DND-41 (cell line): ENCODE results near the gene CCDC148.

Experiments
- ATAC-seq: fragments of 200-7000 bp; cut with Tn5 transposase; 3 replicates; pipeline ENCODE4 v1.9.1; 2021; ENCODE audit warnings: low read depth; ENCODE audit not compliant: insufficient read depth
- DNase-seq: peaks from one replicate; pipeline ENCODE4 v3.0.0-alpha.2; 2020
- H2AFZ ChIP-seq: 2 replicates; pipeline ENCODE4 v1.6.0; 2012; ENCODE audit warnings: low read depth, low read length
- H3K27ac ChIP-seq: 2 replicates; pipeline ENCODE4 v1.5.1; 2012; ENCODE audit warnings: low read length, inconsistent platforms
- H3K27me3 ChIP-seq: fragments of 200-600 bp; sonication (generic); 2 replicates; pipeline ENCODE4 v1.6.0; 2012; ENCODE audit warnings: low read length, mild to moderate bottlenecking, inconsistent platforms; ENCODE audit not compliant: insufficient read depth, poor library complexity
- H3K36me3 ChIP-seq: 2 replicates; pipeline ENCODE4 v1.5.1; 2012; ENCODE audit warnings: low read length, inconsistent platforms; ENCODE audit not compliant: insufficient read depth
- H3K4me1 ChIP-seq: 2 replicates; pipeline ENCODE4 v1.5.1; 2012; ENCODE audit warnings: mild to moderate bottlenecking, low read length; ENCODE audit not compliant: insufficient read depth
- H3K4me2 ChIP-seq: 2 replicates; pipeline ENCODE4 v1.6.0; 2012; ENCODE audit warnings: mild to moderate bottlenecking, moderate library complexity, low read length, inconsistent platforms; ENCODE audit not compliant: insufficient read depth
- H3K4me3 ChIP-seq, 2 experiments: fragments of 200-600 bp in 1 of 2; shearing (Covaris generic) in 1 of 2; 2 replicates each; pipeline ENCODE4 v1.5.1; 2012 to 2016; ENCODE audit warnings: inconsistent platforms in 2 of 2, low read length in 2 of 2, mild to moderate bottlenecking in 2 of 2, low read depth in 1 of 2, moderate library complexity in 1 of 2
- H3K79me2 ChIP-seq: 2 replicates; pipeline ENCODE4 v1.6.0; 2012; ENCODE audit warnings: low read length, inconsistent platforms; ENCODE audit not compliant: insufficient read depth
- H3K9ac ChIP-seq: 2 replicates; pipeline ENCODE4 v1.6.0; 2012; ENCODE audit warnings: low read depth, mild to moderate bottlenecking, inconsistent platforms, low read length, moderate library complexity
- H3K9me3 ChIP-seq: 2 replicates; pipeline ENCODE4 v1.5.1; 2012; ENCODE audit warnings: low read length, moderate library complexity, mild to moderate bottlenecking, inconsistent platforms; ENCODE audit not compliant: insufficient read depth, severe bottlenecking
- H4K20me1 ChIP-seq: 2 replicates; pipeline ENCODE4 v1.6.0; 2012; ENCODE audit warnings: low read length; ENCODE audit not compliant: insufficient read depth
- CTCF ChIP-seq: IDR thresholded peaks from 2 replicates; pipeline ENCODE4 v1.5.1; 2012; ENCODE audit warnings: borderline replicate concordance, low read length, moderate library complexity, mild to moderate bottlenecking; ENCODE audit not compliant: poor library complexity, severe bottlenecking; ENCODE audit errors: extremely low read depth
- EZH2 ChIP-seq: IDR thresholded peaks from 3 replicates; pipeline ENCODE4 v1.6.1; 2012; ENCODE audit warnings: borderline replicate concordance, low read depth, mild to moderate bottlenecking, moderate library complexity, low read length, inconsistent platforms; ENCODE audit not compliant: severe bottlenecking

Gene CCDC148

DNA sequence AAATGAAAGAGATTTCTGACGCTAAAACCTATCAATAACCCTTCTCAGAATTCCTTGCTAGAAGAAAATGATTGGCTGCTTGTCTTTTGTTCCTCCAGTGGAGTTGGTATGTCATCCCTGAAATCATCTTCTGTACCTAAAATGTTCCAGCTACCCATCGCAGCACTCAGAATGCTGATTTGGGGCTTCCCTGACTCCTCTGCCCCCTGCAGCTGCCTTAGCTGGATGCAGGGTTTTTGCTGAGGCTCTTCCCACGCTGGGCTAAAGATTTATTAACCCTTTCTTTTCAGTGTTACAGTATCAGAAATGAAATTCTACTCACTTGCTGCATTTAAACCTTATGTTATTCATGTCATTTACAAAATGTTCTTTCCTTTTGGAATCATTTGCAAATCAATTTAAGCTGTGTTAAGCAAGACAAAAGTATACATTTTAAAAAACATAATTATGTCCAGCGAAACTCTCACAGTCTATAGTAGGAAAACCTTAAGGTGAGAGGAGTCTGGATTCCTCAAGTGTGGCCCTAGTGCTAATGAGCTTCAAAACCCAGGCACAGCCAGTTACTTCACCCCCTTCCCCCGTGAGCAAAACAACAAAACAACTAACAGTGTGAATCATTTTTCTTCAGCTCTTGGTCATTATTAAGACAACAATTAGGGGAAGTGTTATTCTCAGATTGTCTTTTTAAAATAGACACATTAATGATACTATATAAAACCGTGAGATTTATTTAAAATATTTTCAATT, 33.0 kb upstream of the CCDC148 start:
- no peaks in the 10 kb centered on the region for H3K4me1 ChIP-seq
- peaks cover 30% of the 10 kb centered on the region for H3K79me2 ChIP-seq
- H4K20me1 ChIP-seq = peaks cover 21% of the 10 kb centered on the region; the same call in 1 of the 2 replicates
- H3K4me2 ChIP-seq = no peak overlapping the region
- no peak overlapping the region for H3K9ac ChIP-seq
- H3K36me3 ChIP-seq = no peaks in the 10 kb centered on the region
- H3K27ac ChIP-seq = no peak overlapping the region
- H3K9me3 ChIP-seq = no peaks in the 10 kb centered on the region
- ATAC-seq (no peak), DNase-seq (no peak)
- no peak overlapping the region for H2AFZ ChIP-seq
- H3K4me3 ChIP-seq = no peak overlapping the region
- H3K27me3 ChIP-seq = no peaks in the 10 kb centered on the region
- TF ChIP-seq EZH2 = no peak
- TF ChIP-seq CTCF = no peak

GRCh38 chr2:158488442-158489216, 32.1 kb upstream of the CCDC148 start:
- Histone ChIP-seq H2AFZ (no peak overlapping the region), H3K36me3 (no peaks in the 10 kb centered on the region), H3K9me3 (no peaks in the 10 kb centered on the region), H3K27me3 (no peaks in the 10 kb centered on the region), H3K27ac (no peak overlapping the region), H3K9ac (no peak overlapping the region), H3K4me1 (no peaks in the 10 kb centered on the region), H3K4me3 (no peak overlapping the region), H3K4me2 (no peak overlapping the region), H4K20me1 (peaks cover 21% of the 10 kb centered on the region; the same call in 1 of the 2 replicates), H3K79me2 (peaks cover 29% of the 10 kb centered on the region)
- TF ChIP-seq EZH2 (no peak), CTCF (no peak)
- no peak for DNase-seq
- ATAC-seq = no peak

GRCh38 chr2:158487419-158487818, 30.9 kb upstream of the CCDC148 start:
- no peak overlapping the region for H3K4me2 ChIP-seq
- no peak for ATAC-seq
- no peaks in the 10 kb centered on the region for H3K27me3 ChIP-seq
- no peak for TF ChIP-seq EZH2
- TF ChIP-seq CTCF = no peak
- H3K4me1 ChIP-seq = no peaks in the 10 kb centered on the region
- H3K9ac ChIP-seq = no peak overlapping the region
- DNase-seq = no peak
- H4K20me1 ChIP-seq = peaks cover 21% of the 10 kb centered on the region; the same call in 1 of the 2 replicates
- peaks cover 27% of the 10 kb centered on the region for H3K79me2 ChIP-seq
- H3K36me3 ChIP-seq = no peaks in the 10 kb centered on the region
- no peaks in the 10 kb centered on the region for H3K9me3 ChIP-seq
- H3K4me3 ChIP-seq = no peak overlapping the region
- no peak overlapping the region for H3K27ac ChIP-seq
- no peak overlapping the region for H2AFZ ChIP-seq
